SK-N-SH treated with all-trans-retinoic acid at 6 μM for 48 hours (cell line): ENCODE results near the gene LDB2.
A peak's percentile ranks its signal among the peaks of the same experiment; 100 is the strongest.

Experiments used
- ATAC-seq: fragments of 200-7000 bp; cut with Tn5 transposase; 3 replicates; pipeline ENCODE4 v1.9.1; 2020; ENCODE audit warnings: mild to moderate bottlenecking, moderate library complexity
- ARNTL ChIP-seq: fragments of 450-650 bp; formaldehyde crosslinking; IDR thresholded peaks from 2 replicates; pipeline ENCODE4 v1.5.0; 2020; ENCODE audit warnings: low read depth, mild to moderate bottlenecking, moderate library complexity, borderline replicate concordance
- BACH2 ChIP-seq: fragments of 250-450 bp; sonication (Bioruptor Pico); IDR thresholded peaks from 2 replicates; pipeline ENCODE4 v1.9.0; 2021; ENCODE audit warnings: mild to moderate bottlenecking, borderline replicate concordance
- CREB5 ChIP-seq: fragments of 250-450 bp; sonication (Bioruptor Pico); IDR thresholded peaks from 2 replicates; pipeline ENCODE4 v1.5.1; 2020; ENCODE audit warnings: low read depth, mild to moderate bottlenecking, moderate library complexity
- CSDC2 ChIP-seq: fragments of 250-450 bp; sonication (Bioruptor Pico); IDR thresholded peaks from 2 replicates; pipeline ENCODE4 v1.5.0; 2020; ENCODE audit warnings: mild to moderate bottlenecking, moderate library complexity
- CSRNP3 ChIP-seq: fragments of 250-450 bp; sonication (Bioruptor Pico); IDR thresholded peaks from 2 replicates; pipeline ENCODE4 v1.5.1; 2021; ENCODE audit warnings: mild to moderate bottlenecking, moderate library complexity
- GLIS3 ChIP-seq: fragments of 250-450 bp; sonication (Bioruptor Pico); IDR thresholded peaks from 2 replicates; pipeline ENCODE4 v1.5.0; 2020; ENCODE audit warnings: mild to moderate bottlenecking, moderate library complexity
- ISL1 ChIP-seq: fragments of 250-450 bp; sonication (Bioruptor Pico); IDR thresholded peaks from 2 replicates; pipeline ENCODE4 v2.1.2; 2022; ENCODE audit warnings: mild to moderate bottlenecking, moderate library complexity
- OSR1 ChIP-seq: fragments of 250-450 bp; sonication (Bioruptor Pico); IDR thresholded peaks from 2 replicates; pipeline ENCODE4 v1.8.0; 2022; ENCODE audit warnings: moderate library complexity, mild to moderate bottlenecking, inconsistent platforms
- PATZ1 ChIP-seq: fragments of 250-450 bp; sonication (Bioruptor Pico); IDR thresholded peaks from 2 replicates; pipeline ENCODE4 v1.8.0; 2020; ENCODE audit warnings: mild to moderate bottlenecking, moderate library complexity, borderline replicate concordance
- POU6F1 ChIP-seq: fragments of 250-450 bp; sonication (Bioruptor Pico); IDR thresholded peaks from 2 replicates; pipeline ENCODE4 v1.8.0; 2021; ENCODE audit warnings: low read depth, mild to moderate bottlenecking, moderate library complexity, borderline replicate concordance
- PPARA ChIP-seq: fragments of 250-450 bp; sonication (Bioruptor Pico); IDR thresholded peaks from 2 replicates; pipeline ENCODE4 v1.5.0; 2020; ENCODE audit warnings: mild to moderate bottlenecking, borderline replicate concordance
- RARB ChIP-seq: fragments of 250-450 bp; sonication (Bioruptor Pico); IDR thresholded peaks from 2 replicates; pipeline ENCODE4 v1.8.0; 2021; ENCODE audit warnings: mild to moderate bottlenecking, moderate library complexity
- SNAI2 ChIP-seq: fragments of 250-450 bp; sonication (Bioruptor Pico); IDR thresholded peaks from 2 replicates; pipeline ENCODE4 v1.5.0; 2020; ENCODE audit warnings: mild to moderate bottlenecking, moderate library complexity
- TCF4 ChIP-seq: fragments of 250-450 bp; sonication (Bioruptor Pico); IDR thresholded peaks from 2 replicates; pipeline ENCODE4 v1.8.0; 2021; ENCODE audit warnings: mild to moderate bottlenecking, moderate library complexity, borderline replicate concordance
- TOX ChIP-seq: fragments of 250-450 bp; sonication (Bioruptor Pico); IDR thresholded peaks from 2 replicates; pipeline ENCODE4 v1.8.0; 2021; ENCODE audit warnings: mild to moderate bottlenecking, moderate library complexity, borderline replicate concordance
- TSHZ2 ChIP-seq: fragments of 250-450 bp; sonication (Bioruptor Pico); IDR thresholded peaks from 2 replicates; pipeline ENCODE4 v1.5.0; 2020; ENCODE audit warnings: mild to moderate bottlenecking, moderate library complexity
- ZC3H10 ChIP-seq: fragments of 250-450 bp; sonication (Bioruptor Pico); IDR thresholded peaks from 2 replicates; pipeline ENCODE4 v1.5.1; 2021; ENCODE audit warnings: mild to moderate bottlenecking, moderate library complexity
- ZFP3 ChIP-seq: fragments of 250-450 bp; sonication (Bioruptor Pico); IDR thresholded peaks from 2 replicates; pipeline ENCODE4 v1.5.0; 2020; ENCODE audit warnings: mild to moderate bottlenecking, moderate library complexity
- ZFP30 ChIP-seq: fragments of 450-650 bp; formaldehyde crosslinking; IDR thresholded peaks from 2 replicates; pipeline ENCODE4 v1.5.0; 2022; ENCODE audit warnings: mild to moderate bottlenecking, moderate library complexity
- ZNF565 ChIP-seq: fragments of 450-650 bp; formaldehyde crosslinking; conservative IDR thresholded peaks from 2 replicates; pipeline ENCODE4 v1.5.0; 2020; ENCODE audit warnings: low read depth, mild to moderate bottlenecking, moderate library complexity
- ZNF70 ChIP-seq: fragments of 450-650 bp; formaldehyde crosslinking; IDR thresholded peaks from 2 replicates; pipeline ENCODE4 v1.5.0; 2020; ENCODE audit warnings: mild to moderate bottlenecking, moderate library complexity
- ZNF8 ChIP-seq: fragments of 450-650 bp; formaldehyde crosslinking; IDR thresholded peaks from 2 replicates; pipeline ENCODE4 v1.5.0; 2020; ENCODE audit warnings: mild to moderate bottlenecking, moderate library complexity

Gene LDB2

GRCh38 chr4:16516796-16517439, 381.5 kb downstream of the LDB2 start:
- no peak for TF ChIP-seq BACH2 (CRISPR knock-in tag)
- TF ChIP-seq ARNTL: no peak
- no peak for TF ChIP-seq TCF4 (CRISPR knock-in tag)
- no peak for TF ChIP-seq ZC3H10 (CRISPR knock-in tag)
- TF ChIP-seq PPARA (CRISPR knock-in tag): no peak
- no peak for TF ChIP-seq CREB5
- no peak for TF ChIP-seq ZFP30
- TF ChIP-seq ZFP3 (CRISPR knock-in tag): no peak
- no peak for TF ChIP-seq POU6F1
- TF ChIP-seq ZNF8 (CRISPR knock-in tag): no peak
- TF ChIP-seq CSRNP3 (CRISPR knock-in tag): no peak
- TF ChIP-seq OSR1 (CRISPR knock-in tag): no peak
- no peak for TF ChIP-seq CSDC2 (CRISPR knock-in tag)
- no peak for TF ChIP-seq SNAI2 (CRISPR knock-in tag)
- no peak for TF ChIP-seq ISL1 (CRISPR knock-in tag)
- no peak for TF ChIP-seq TOX (CRISPR knock-in tag)
- TF ChIP-seq PATZ1: no peak
- no peak for TF ChIP-seq GLIS3 (CRISPR knock-in tag)
- peak; percentile 94 for ATAC-seq

- no peak for ATAC-seq
- TF ChIP-seq TOX (CRISPR knock-in tag): no peak
- no peak for TF ChIP-seq SNAI2 (CRISPR knock-in tag)
- TF ChIP-seq GLIS3 (CRISPR knock-in tag): no peak
- no peak for TF ChIP-seq CREB5
- no peak for TF ChIP-seq ZC3H10 (CRISPR knock-in tag)
- TF ChIP-seq ARNTL: no peak
- TF ChIP-seq ZNF565 (CRISPR knock-in tag): no peak
- no peak for TF ChIP-seq ZFP3 (CRISPR knock-in tag)
- TF ChIP-seq ZNF8 (CRISPR knock-in tag): no peak
- TF ChIP-seq BACH2 (CRISPR knock-in tag): no peak
- TF ChIP-seq OSR1 (CRISPR knock-in tag): no peak
- no peak for TF ChIP-seq RARB (CRISPR knock-in tag)
- TF ChIP-seq CSDC2 (CRISPR knock-in tag): no peak
- no peak for TF ChIP-seq TSHZ2 (CRISPR knock-in tag)
- no peak for TF ChIP-seq PPARA (CRISPR knock-in tag)
- no peak for TF ChIP-seq ZNF70 (CRISPR knock-in tag)
- TF ChIP-seq CSRNP3 (CRISPR knock-in tag): no peak
- TF ChIP-seq TCF4 (CRISPR knock-in tag): no peak
- no peak for TF ChIP-seq ISL1 (CRISPR knock-in tag)
- no peak for TF ChIP-seq PATZ1
Measured at GRCh38 chr4:16513876-16514275, 384.6 kb downstream of the LDB2 start.
